ENCODE results near the gene AHCYL2.
A peak's percentile ranks its signal among the peaks of the same experiment; 100 is the strongest.
"Not testable (repeated sequence)": the region's sequence is repeated elsewhere in the genome, so short reads cannot be mapped to it uniquely, and the experiment has no call there.

Gene AHCYL2

DNA sequence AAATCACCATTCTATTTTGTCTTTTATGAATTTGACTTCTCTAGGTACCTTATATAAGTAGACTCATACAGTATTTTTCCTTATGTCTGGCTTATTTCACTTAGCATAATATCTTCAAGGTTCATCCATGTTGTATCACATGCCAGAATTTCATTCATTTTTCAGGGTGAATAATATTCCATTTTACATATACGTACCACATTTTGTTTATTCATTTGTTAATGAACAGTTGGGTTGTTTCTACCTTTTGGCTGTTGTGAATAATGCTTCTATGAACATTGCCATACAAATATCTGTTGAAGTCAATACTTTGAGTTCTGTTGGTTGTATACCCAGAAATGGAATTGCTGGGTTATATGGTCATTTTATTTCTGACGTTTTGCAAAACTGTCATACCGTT lies 20.7 kb downstream of the AHCYL2 start:
- no peak for DNase-seq

DNA sequence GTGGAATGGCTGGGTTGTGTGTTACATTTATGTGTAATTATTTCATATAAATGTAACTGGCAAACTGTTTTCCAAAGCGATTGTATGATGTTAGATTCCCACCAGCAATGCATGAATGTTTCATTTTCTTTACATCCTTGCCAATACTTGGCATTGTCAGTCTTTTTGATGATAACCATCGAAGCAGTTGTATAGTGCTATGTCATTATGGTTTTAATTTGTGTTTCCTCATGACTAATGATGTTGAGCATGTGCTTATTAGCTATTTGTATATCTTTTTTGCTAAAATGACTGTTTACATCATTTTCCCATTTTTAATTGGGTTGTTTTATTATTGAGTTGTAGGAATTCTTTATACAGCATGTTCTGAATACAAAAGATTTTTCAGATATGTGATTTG lies 22.3 kb downstream of the AHCYL2 start:
- DNase-seq = no peak

GRCh38 chr7:129252128-129252527 lies 27.3 kb downstream of the AHCYL2 start:
- no peak for DNase-seq

DNA sequence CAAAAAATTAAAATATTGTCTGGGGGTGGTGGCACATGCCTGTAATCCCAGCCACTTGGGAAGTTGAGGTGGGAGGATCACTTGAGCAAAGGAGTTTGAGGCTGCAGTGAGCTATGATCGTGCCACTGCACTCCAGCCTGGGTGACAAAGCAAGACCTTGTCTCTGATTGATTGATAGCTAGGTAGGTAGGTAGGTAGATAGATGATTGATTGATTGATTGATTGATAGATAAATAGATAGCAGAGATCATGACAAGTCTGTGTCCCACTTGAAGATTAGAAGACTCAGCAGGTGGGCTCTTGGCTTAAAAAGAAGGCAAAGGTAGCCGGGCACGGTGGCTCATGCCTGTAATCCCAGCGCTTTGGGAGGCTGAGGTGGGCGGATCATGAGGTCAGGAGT lies 27.8 kb downstream of the AHCYL2 start:
- DNase-seq = not testable (repeated sequence)

DNA sequence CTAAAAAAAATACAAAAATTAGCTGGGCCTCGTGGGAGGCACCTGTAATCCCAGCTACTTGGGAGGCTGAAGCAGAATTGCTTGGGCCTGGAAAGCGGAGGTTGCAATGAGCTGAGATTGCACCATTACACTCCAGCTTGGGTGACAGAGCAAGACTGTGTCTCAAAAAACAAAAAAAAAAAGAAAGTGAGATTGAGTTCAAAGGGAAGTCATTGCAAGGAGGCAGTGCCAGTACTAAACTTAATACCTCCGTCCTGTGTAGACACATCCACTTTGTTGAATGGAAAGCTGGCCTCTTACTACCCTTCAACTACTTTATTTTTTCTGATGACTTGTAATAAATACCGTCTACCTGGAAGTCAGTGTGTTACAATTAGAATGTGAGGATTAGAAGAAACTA lies 31.0 kb downstream of the AHCYL2 start:
- no peak for DNase-seq

- no peak for DNase-seq
Measured at GRCh38 chr7:129256221-129256620, 31.4 kb downstream of the AHCYL2 start.

DNA sequence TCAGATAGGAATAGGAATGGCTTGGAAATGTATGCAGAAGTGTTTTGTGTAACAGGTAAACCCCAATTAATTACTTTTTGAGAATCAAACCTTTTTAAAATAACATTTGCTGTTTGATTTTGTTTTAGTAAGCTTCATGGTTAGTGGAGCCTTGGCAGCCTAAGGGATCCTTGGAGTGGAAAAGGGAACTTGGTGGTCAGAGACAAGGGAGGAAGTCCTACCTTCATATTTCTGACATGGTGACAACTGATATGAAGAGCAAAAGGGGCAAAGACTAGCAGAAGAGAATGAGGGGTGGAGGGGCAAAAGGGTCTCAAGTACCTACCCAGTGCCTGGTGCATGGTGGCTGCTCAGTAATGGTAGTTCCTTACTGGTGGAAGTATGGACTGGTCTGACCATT lies 32.3 kb downstream of the AHCYL2 start:
- no peak for DNase-seq

DNA sequence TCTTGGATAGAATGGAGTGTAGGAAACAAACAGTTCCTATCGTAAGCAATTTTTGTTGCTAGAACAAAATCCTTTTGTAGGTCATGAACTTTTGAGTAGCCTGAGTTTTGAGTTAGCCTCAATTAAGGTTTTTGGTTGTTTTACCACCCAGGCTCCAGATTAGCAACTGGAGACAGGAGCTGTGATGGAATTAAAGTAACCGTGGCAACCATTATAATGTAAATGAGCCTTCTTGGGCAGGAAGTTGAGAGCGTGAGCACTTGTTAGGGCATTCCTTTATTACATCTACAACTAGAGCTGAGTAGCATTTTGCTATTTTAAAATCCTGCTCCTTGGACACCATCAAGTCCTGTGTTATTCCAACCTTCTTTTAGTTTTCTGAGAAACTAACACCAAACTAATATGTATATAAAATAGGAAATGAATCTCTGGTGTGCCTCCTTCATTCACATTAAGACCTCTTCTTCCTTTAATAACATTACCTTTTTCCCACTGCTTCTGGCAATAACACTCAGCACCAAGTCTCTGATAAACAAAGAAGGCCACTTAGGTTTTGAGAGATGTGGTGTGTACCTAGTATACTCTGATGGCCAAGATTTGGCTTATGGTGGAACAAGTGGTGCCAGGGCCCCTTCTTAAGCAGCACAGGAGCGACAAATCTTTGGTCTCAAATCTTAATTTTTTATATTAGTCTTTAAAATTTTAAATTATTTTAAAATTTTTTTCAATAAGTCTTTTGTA lies 34.0 kb downstream of the AHCYL2 start:
- no peak for DNase-seq

DNA sequence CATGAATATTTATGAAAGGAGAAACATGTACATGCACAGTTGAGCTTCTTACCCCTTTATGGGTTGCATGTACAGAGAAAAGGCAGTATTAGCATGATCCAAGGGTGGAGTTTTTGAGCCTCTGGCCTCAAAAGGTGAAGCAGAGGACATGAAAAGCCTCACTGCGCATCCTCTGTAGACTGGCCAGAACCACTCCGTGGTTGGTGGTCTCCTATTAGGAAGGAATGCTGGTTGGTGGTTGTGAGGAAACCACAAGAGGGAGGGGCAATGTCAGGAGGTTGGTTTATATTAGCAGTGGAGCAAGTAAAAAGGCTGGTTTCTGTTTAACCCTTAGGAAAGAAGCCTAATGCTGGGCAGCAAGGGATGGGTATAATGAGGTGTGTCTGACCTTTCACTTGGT lies 37.5 kb downstream of the AHCYL2 start:
- DNase-seq = no peak

DNA sequence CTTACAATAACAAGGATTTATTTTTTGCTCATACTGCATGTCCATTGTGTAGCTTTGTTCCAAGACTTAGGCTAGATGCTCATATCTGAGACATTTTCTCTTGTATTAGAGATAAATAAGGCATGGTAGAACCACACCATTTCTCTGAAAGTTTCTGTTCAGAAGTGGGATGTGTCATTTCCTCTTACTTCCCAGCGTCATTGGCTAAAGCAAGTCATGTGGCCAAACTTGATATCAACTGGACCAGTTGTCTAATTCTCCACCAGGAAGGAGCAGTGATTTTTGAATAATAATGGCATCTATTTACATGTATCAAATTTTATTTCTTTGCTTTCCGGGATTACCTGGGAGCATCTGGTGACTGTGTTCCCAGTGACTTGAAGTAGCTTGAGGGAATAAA lies 38.3 kb downstream of the AHCYL2 start:
- DNase-seq = no peak

- DNase-seq = no peak
Measured at GRCh38 chr7:129264534-129264933, 39.7 kb downstream of the AHCYL2 start.

DNA sequence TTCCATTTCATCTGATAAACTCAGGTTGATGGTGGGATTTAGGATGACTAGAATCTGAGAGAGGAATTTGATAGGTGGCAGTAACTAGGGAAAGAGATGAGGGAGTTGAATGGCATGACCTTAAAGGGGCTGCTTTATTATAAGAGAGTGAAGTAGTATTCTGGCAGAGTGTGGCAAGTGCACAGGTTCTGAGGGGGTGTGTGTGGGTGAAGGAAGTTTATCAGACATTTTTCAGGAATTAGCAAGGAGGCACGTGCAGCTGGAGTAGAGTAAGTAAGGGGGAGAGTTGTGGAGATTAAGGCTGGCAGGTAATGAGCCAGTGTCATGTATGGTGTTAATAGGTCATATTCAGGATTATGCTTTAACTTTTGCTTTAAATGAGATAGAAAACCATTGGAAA lies 40.5 kb downstream of the AHCYL2 start:
- no peak for DNase-seq

DNA sequence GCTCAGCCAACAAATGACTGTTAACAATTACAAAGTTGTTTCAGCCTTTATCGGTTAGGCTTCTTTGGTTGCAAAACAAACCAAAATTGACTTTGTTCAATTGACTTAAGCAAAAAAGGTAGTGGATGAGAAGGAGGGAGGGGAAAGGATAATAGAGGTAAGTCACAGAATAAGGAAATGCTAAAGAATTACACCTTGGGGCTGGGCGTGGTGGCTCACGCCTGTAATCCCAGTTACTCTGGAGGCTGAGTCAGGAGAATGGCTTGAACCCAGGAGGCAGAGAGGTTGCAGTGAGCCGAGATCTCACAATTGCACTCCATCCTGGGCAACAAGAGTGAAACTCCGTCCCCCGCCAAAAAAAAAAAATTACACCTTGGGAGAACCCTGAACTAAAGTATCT lies 41.4 kb downstream of the AHCYL2 start:
- DNase-seq = no peak

DNA sequence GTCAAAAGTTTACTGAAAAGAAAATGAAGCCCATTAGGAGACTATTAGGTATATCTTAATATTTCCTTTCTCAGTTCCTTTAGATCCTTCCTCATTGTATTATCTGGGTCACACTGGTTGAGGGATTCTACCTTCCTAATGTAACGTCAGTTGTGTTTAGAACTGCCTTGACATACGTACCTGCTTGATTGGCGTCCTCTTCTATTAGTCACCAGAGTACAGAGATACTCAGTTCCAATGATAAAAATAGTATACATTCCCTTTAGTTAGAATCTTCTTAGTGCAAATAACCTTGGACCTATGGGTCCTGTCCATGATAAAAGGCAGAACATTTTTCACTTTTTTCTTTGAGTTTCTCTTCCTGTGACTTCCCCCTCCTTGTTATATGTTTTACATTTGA lies 45.2 kb downstream of the AHCYL2 start:
- no peak for DNase-seq

DNA sequence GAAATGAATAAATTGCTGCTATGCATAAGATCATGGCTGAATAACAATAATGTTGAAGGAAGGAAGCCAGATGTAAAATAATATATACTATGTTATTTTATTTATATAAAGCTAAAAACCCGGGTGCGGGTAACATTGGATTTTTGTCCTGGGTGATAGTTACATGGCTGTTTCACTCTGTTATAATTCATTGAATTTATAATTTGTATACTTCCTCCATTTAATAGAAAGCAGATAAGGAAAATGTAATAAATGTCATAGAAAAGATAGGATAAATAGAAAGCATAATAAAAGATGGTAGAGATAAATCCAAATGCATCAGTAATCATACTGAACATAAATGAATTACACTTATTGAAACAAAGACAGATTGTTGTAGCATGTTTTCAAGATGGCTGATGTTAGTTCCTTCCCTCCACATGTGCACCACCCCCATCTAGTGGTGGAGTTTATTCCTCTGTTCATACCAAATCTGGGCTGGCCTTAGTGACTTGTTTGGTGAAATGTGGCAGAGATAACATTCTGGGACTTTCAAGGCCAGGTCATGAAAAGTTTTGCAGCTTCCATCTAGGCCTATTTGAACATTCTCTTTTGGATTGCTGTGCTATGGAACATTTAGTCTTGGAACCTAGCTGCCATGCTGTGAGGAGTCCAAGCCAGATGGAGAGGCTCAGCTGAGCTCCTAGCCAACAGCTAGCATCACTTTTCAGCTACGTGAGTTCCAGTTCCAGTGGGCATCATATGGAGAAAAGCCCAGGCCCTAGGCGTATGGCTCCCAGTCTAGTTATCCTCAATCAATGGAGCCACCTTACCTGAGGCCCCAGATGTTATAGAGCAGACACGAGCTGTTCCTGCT lies 46.9 kb downstream of the AHCYL2 start:
- DNase-seq = peak; percentile 32

DNA sequence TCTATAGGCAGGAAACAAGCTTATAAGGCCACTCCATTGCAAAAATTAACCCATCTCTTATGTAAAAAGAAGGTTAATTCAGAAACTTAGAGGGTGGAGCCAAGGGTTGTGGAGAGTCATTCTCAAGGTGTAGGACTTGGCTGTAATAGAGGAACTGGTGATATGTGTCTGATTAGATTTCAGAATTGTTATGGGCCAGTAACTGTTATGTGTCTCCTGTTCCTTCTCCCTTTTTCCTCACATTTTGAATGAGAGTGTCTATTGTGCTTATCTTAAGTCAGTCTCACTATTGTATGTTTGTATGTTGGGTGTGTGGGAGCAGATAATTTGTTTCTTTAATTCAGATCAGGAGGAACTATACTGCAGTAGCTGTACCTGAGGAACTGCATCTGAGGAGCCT lies 49.1 kb downstream of the AHCYL2 start:
- no peak for DNase-seq

- DNase-seq = no peak
Measured at GRCh38 chr7:129277629-129278028, 52.8 kb downstream of the AHCYL2 start.

DNA sequence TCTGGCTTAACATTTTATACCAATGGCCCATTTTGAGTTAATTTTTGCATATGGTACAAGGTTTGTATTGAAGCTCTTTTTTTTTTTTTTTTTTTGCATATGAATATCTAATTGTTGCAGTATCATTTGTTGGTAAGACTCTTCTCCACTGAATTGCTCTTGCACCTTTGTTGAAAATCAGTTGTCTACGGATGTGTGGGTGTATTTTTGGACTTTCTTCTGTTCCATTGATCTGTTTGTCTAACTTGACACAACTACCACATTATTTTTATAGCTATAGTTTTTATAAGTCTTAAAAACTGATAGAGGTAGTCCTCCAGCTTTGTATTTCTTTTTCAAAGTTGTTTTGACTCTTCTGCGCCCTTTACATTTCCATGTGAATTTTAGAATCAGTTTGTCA lies 53.9 kb downstream of the AHCYL2 start:
- DNase-seq = no peak

DNA sequence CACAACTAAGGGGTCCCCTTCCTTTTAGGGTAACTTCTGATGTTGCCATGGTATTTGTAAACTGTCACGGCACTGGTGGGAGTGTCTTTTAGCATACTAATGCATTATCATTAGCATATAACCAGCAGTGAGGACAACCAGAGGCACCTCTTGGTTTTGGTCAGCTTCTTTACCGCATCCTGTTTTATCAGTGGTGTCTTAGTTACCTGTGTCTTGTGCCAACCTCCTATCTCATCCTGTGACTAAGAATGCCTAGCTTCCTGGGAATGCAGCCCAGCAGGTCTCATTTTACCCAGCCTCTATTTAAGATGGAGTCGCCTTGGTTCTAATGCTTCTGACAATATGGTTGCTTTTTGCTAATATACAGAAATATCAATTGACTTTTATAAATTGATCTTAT lies 54.9 kb downstream of the AHCYL2 start:
- peak; percentile 39 for DNase-seq

DNA sequence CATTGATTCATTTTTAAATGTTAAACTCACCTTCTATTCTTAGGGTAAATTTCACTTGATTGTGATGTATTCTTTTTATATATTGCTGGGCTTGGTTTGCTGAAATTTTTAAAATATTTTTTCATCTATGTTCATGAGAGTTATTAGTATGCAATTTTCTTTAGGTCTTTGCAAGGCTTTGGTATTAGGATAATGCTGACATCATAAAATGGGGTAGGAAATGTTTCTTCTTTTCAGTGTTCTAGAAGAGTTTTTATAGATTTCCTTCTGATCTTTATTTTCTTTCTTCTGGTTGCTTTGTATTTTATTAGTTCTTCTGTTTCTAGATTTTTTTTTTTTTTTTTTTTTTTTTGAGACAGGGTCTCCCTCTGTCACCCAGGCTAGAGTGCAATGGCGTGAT lies 56.3 kb downstream of the AHCYL2 start:
- DNase-seq = no peak

DNA sequence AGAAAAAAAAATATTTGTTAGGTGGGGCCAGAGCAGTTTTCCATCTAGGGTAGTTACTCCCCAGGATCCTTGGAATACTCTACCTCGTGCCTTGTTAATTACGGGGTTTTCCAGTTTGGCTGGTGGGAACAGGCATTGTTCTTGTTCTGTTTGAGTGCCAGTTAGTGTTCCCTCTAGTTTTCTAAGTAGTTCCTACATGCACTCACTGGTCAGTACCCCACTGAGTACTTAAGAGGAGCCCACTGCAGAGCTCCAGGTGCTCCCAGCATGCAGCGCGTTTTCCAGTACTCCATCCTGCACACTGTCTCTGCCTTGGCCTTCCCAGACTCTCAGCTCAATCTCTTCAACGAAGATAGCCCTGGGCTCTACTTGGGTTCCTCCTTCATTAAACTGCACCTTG lies 58.0 kb downstream of the AHCYL2 start:
- DNase-seq = no peak

DNA sequence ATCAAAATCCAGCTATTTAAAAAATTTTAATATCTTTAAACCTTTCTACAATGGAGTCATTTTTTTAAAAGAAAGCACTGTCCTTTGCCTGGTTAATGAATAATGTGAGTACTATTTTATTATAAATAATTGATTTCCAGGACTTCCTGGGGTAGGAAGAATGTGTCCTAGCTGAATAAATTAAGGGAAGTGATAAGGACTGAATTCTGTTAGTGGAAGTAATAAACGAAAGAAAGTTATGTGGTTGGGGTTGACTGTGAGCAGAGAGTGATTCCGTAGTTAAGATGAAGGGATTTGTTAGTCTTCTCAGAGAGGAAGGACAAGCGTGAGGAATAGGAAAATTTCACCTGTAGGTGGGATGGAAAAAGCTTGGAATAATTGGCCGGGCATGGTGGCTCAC lies 59.1 kb downstream of the AHCYL2 start:
- DNase-seq = no peak

- no peak for DNase-seq
Measured at GRCh38 chr7:129285111-129285510, 60.3 kb downstream of the AHCYL2 start.

GRCh38 chr7:129292861-129293260 lies 68.0 kb downstream of the AHCYL2 start:
- no peak for DNase-seq

DNA sequence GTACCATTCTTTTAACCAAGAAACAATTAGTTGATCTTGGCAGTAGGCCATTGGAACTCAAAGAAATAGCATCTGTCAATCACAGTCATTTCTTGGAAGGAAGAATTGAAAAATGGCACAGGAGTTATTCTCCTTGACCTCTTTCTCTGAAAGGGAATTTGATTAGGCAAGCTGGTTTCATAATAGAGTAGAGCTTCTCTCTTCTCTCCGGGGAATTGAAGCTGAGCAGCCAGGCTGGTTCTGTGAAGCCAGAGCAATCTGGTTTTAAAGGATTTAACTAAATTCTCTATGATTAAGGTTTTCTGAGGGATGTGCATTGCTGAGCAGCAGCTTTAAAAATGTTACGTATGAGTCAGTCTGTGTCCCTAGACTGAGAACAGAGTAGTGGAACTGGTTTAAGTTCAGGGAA lies 70.2 kb downstream of the AHCYL2 start:
- DNase-seq = no peak
